Activated CD8-positive, alpha-beta T cell treated with anti-CD3 and anti-CD28 coated beads for 36 hours (primary cell): ENCODE measurements around the gene LRRC8B. TPM values are rescaled to one million over a fixed set of nuclear protein-coding genes. Genes with fewer than 3 reads are reported as not detected.
A peak's percentile ranks its signal among the peaks of the same experiment; 100 is the strongest.

Source experiments
- ATAC-seq: fragments of 200-7000 bp; cut with Tn5 transposase; one replicate; pipeline ENCODE4 v1.10.0; 2021; ENCODE audit warnings: mild to moderate bottlenecking, moderate library complexity
- CTCF ChIA-PET: fragments of 350-600 bp; sonication (Branson Sonifier 250); formaldehyde crosslinking; loops from one replicate; lab custom pipeline; 2021; ENCODE audit warnings: antibody characterized with exemption; lab: Charles Lee
- POLR2A ChIA-PET: fragments of 350-600 bp; sonication (Branson Sonifier 250); formaldehyde crosslinking; loops from one replicate; lab custom pipeline; 2021; ENCODE audit warnings: antibody characterized with exemption; lab: Charles Lee
- DNase-seq: peaks from one replicate; pipeline ENCODE4 v3.0.0-alpha.2; 2020
- H3K27ac Mint-ChIP-seq: one replicate; pipeline ENCODE4 v1.8.0; 2021; ENCODE audit warnings: mild to moderate bottlenecking, mixed read lengths
- H3K27me3 Mint-ChIP-seq: one replicate; pipeline ENCODE4 v1.8.0; 2021; ENCODE audit warnings: mixed read lengths
- H3K36me3 Mint-ChIP-seq: one replicate; pipeline ENCODE4 v1.8.0; 2021; ENCODE audit warnings: low read depth, mixed read lengths
- H3K4me1 Mint-ChIP-seq: one replicate; pipeline ENCODE4 v1.8.0; 2021; ENCODE audit warnings: low read depth, mixed read lengths
- H3K4me3 Mint-ChIP-seq: one replicate; pipeline ENCODE4 v1.8.0; 2021; ENCODE audit warnings: mild to moderate bottlenecking, moderate library complexity, mixed read lengths
- H3K9me3 Mint-ChIP-seq: one replicate; pipeline ENCODE4 v1.8.0; 2021; ENCODE audit warnings: mixed read lengths
- CTCF ChIP-seq: fragments of 200-600 bp; IDR thresholded peaks from one replicate; pipeline ENCODE4 v1.8.0; 2022; ENCODE audit warnings: antibody characterized with exemption, mild to moderate bottlenecking
- intact Hi-C: fragments of 100-400 bp; cut with micrococcal nuclease; formaldehyde crosslinking; loops from one replicate; pipeline ENCODE4 v1.10.0; 2022
- total RNA-seq, 2 experiments: library from RNA; stranded (reverse); gene quantifications; one replicate each; pipeline ENCODE4 v1.2.3, GENCODE V29; 2021

Gene LRRC8B
- total RNA-seq, 2 experiments from 2014 or later, result 24.9 to 31.7 TPM

- CTCF ChIA-PET, result interaction anchor here (0.7 to 5.6 kb wide), 12 partner anchors 11 to 173 kb away, joined by 3 to 41 read pairs (median 5); no protein-coding TSS in a partner anchor
- DNase-seq (peak; percentile 90), ATAC-seq (peak; percentile 38)
- peaks cover 91% of the 10 kb centered on the region for H3K4me1 Mint-ChIP-seq
- H3K9me3 Mint-ChIP-seq, result no peaks in the 10 kb centered on the region
- H3K27ac Mint-ChIP-seq, result peak overlapping the region; percentile 99
- peak overlapping the region; percentile 74 for H3K4me3 Mint-ChIP-seq
- no peak for TF ChIP-seq CTCF
- POLR2A ChIA-PET, result interaction anchor here (0.6 to 5.7 kb wide), 23 partner anchors 11 to 482 kb away, joined by 3 to 76 read pairs (median 5); partner anchors contain the start of genes GBP5, LRRC8B and LRRC8C
- intact Hi-C loops, result loop anchor here (2.0 to 5.0 kb wide), 2 partner anchors 22 to 114 kb away; no protein-coding TSS in a partner anchor
- H3K36me3 Mint-ChIP-seq, result peaks cover 14% of the 10 kb centered on the region
- H3K27me3 Mint-ChIP-seq, result no peaks in the 10 kb centered on the region
Measured at GRCh38 chr1:89608319-89608983, 83.8 kb downstream of the LRRC8B start.

DNA sequence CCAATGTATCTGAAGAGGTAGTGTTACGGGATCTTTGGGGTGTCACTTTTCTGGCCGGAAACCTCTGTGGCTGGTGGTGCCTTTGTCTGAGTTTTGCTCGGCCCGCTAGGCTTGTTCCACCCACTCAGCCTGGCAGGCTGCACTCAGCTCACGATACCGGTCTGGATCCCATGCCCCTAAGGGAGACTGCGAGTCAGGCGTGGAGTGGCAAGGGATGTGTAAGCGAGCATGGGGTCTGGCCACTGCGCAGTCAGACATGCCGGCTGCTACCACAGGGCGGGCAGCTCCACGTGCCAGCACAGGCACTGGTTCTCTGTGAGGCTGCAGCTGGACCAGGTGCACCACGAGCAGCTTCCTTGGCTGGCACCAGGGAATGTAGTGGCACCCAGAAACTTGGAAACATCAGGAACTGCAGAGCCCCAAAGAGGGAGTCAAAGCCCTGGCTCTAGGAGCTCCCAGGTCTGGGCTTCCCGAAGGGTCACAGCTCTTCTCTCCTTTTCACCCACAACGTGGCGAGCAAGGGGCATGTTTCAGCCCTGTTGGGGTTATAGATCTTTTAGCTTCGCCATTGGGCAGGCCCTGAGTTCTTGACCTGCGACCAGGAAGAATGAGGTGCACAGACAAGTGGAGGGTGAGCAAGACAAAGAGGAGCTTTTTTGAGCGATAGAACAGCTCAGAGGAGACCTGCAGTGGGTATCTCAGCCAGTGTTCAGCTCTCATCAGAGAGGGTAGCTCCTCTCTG is 84.5 kb downstream of the LRRC8B start:
- intact Hi-C loops, result loop anchor here (2.0 to 5.0 kb wide), 2 partner anchors 22 to 113 kb away; no protein-coding TSS in a partner anchor
- H3K4me3 Mint-ChIP-seq, result peak overlapping the region; percentile 74
- ChIA-PET CTCF (interaction anchor here (0.9 to 5.6 kb wide), 8 partner anchors 14 to 173 kb away, joined by 3 to 41 read pairs (median 6); no protein-coding TSS in a partner anchor), POLR2A (interaction anchor here (0.6 to 5.7 kb wide), 18 partner anchors 10 to 482 kb away, joined by 3 to 76 read pairs (median 6); partner anchors contain the start of genes LRRC8B and LRRC8C)
- H3K27ac Mint-ChIP-seq, result peak overlapping the region; percentile 99
- H3K9me3 Mint-ChIP-seq, result no peaks in the 10 kb centered on the region
- DNase-seq (peak; percentile 85), ATAC-seq (peak; percentile 11)
- peaks cover 15% of the 10 kb centered on the region for H3K36me3 Mint-ChIP-seq
- H3K27me3 Mint-ChIP-seq, result no peaks in the 10 kb centered on the region
- H3K4me1 Mint-ChIP-seq, result peaks cover 88% of the 10 kb centered on the region
- TF ChIP-seq CTCF, result no peak

- H3K36me3 Mint-ChIP-seq, result peaks cover 17% of the 10 kb centered on the region
- no peaks in the 10 kb centered on the region for H3K27me3 Mint-ChIP-seq
- ATAC-seq (peak; percentile 14), DNase-seq (peak; percentile 76)
- peaks cover 87% of the 10 kb centered on the region for H3K4me1 Mint-ChIP-seq
- ChIA-PET POLR2A (interaction anchor here (1.1 to 5.7 kb wide), 15 partner anchors 10 to 172 kb away, joined by 3 to 76 read pairs (median 8); partner anchors contain the start of gene LRRC8C), CTCF (interaction anchor here (1.1 to 5.6 kb wide), 5 partner anchors 13 to 172 kb away, joined by 3 to 41 read pairs (median 16); no protein-coding TSS in a partner anchor)
- H3K9me3 Mint-ChIP-seq, result no peaks in the 10 kb centered on the region
- H3K4me3 Mint-ChIP-seq, result peak overlapping the region; percentile 74
- H3K27ac Mint-ChIP-seq, result peak overlapping the region; percentile 99
- intact Hi-C loops, result loop anchor here (2.0 to 5.0 kb wide), 2 partner anchors 21 to 112 kb away; no protein-coding TSS in a partner anchor
- no peak for TF ChIP-seq CTCF
Measured at GRCh38 chr1:89609781-89610456, 85.3 kb downstream of the LRRC8B start.

DNA sequence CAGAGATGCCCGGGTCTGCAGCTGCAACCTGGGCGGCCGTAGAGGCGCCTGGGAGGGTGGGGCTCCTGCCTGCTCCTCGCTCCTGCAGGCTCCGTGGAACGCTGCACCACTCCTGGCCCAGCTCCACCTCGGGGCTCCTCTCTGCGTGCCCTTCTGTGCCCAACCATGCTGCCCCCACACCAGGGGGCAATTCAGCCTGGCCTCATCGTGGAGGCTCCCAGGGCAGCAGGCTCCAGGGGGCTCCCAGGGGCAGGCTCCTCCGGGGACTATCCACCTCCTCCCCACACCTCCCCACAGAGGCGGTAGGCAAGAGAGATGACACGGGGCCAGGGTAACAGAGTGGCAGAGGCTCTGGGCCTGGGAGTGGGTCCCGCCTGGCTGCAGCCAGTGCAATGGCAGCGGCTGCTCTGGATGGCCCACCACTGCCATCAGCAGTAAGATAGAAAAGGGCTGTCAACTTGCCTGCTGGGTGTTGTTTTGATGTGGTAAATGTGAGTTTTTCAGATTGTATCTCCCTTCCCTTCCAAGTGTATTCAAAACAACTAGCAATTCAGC is 85.9 kb downstream of the LRRC8B start:
- H3K9me3 Mint-ChIP-seq, result no peaks in the 10 kb centered on the region
- peaks cover 15% of the 10 kb centered on the region for H3K36me3 Mint-ChIP-seq
- DNase-seq, result peak; percentile 65
- ChIA-PET POLR2A (interaction anchor here (1.0 to 5.7 kb wide), 11 partner anchors 7 to 171 kb away, joined by 3 to 76 read pairs (median 11); partner anchors contain the start of gene LRRC8C), CTCF (interaction anchor here (1.0 to 5.6 kb wide), 11 partner anchors 16 to 153 kb away, joined by 3 to 41 read pairs (median 5); partner anchors contain the start of gene LRRC8C)
- H3K27ac Mint-ChIP-seq, result peak overlapping the region; percentile 99
- peak; percentile 13 for ATAC-seq
- intact Hi-C loops, result no loop called here
- H3K4me1 Mint-ChIP-seq, result peaks cover 85% of the 10 kb centered on the region
- no peaks in the 10 kb centered on the region for H3K27me3 Mint-ChIP-seq
- no peak for TF ChIP-seq CTCF
- peak overlapping the region; percentile 74 for H3K4me3 Mint-ChIP-seq
